SIG-M5 (cell line): ENCODE measurements around the gene FDXR.

ENCODE experiments used
- DNase-seq: peaks from one replicate; lab custom pipeline; 2025; lab: John Stamatoyannopoulos, UW

The FDXR gene

GRCh38 chr17:74898376-74898946, 25.7 kb upstream of the FDXR start:
- no peak for DNase-seq

DNA sequence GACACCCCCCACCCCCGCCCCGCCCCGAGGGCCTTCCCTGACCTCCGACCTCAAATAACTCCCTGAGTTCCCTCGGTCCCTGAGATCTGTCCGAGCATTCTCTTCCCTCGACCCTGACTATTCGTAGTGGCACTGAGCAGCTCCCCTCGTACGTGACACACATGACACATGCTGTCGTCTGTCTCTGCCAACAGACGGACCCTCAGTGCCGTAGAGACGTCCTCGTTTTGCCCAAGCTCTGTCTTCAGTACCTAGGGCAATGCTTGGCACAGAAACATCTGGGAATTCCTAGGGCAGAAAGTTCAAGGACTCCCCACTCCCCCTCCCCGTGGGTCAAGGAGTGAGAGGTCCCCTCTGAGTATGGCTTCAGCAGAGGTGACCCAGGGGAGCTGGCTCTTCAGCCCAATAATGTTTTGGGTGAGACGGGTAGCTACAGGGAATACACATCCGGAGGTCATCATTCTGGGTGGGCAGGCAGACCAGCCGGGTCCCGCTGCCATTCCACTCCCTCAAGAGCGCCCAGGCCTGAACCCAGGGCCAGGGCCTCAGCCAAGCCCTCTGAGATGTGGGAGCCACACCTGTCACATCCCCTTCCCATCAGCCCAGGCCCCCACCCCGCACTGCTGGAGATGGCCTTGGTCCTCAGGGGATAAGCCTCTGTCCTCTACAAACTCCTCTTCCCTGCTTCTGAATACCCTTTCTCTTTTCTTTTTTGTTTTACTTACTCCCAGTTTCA, 21.3 kb upstream of the FDXR start:
- no peak for DNase-seq

DNA sequence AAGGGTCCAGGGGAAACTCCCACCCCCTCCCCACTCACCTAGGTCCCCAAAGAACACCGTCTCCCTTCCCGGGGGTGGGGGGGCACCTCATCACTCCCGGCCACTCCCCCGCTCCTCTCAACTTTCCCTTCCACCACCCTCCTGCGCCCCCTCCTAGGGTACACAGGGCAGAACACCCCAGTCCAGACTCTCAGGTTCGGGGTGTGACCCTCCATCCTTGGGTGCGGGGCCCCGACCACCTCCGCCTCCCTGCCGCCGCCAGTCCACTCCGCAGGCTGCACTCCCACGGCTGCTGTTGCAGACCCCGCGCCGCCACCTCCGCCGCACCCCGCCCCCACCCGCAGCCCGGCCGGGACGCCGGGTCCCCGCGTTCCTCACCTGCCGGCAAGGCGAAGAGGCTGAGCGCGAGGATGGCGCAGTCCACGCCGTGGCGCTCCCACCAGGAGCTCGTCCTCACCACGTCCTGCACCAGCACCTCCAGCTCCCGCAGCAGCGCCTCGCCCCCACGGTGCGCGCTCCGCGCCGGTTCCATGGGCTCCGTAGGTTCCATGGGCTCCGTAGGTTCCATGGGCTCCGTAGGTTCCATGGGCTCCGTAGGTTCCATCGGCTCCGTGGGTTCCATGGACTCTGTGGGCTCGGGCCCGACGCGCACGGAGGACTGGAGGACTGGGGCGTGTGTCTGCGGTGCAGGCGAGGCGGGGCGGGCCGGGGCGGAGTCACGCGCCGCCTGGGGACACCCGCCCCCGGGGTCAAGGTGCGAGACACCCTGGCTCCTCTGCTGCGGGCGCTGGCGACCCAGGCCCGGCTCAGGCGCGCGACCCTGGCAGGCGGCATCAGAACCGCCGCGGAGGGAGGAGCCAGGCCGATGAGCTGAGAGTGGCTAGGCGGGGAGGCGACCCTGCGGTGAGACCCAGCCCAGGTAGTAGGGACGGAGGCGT, 20.4 kb upstream of the FDXR start, which contains the start of gene FADS6:
Gene FADS6, minus strand, starts transcription at position 660 of the 938 bp plus-strand sequence. Its CDS starts 38 bp downstream, at position 622.
- DNase-seq, result no peak

DNA sequence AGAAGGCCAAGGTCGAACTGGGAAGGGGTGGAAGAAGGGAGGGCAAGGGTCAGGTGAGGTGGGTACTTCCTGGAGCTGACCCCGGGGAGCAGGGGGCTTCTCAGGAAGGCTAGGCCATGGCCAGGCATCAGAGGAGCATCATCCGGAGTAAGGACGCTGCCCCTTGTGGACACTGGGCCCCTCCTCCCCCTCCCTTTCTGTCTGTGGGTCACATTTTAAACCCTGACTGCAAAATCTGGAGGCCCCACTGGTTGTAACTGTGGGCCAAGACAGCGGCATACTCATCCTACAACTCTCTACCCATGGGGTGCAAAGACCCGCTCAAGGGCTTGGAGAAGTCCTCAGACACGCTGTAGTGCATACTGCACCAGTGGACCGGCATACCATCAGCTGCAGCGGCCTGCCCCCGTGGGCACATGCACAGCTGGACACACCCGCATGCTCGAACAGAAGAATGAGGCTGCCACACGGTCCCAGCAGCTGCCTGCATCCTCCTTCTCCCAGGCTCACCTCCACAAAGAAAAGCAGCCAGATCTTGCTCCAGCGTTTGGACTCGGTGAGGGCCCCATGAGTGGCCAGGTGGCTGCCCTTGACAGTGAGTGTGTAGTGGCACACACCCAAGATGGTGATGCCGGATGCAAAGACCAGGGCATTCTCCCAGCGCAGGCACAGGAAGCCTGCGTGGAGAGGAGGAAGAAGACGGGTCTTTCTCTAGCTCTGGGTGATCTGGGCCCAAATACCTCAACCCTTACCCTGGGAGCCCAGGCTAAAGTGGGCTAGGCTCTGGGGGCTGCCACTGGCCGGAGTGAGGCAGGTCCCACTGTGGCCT, 19.4 kb upstream of the FDXR start:
- no peak for DNase-seq

DNA sequence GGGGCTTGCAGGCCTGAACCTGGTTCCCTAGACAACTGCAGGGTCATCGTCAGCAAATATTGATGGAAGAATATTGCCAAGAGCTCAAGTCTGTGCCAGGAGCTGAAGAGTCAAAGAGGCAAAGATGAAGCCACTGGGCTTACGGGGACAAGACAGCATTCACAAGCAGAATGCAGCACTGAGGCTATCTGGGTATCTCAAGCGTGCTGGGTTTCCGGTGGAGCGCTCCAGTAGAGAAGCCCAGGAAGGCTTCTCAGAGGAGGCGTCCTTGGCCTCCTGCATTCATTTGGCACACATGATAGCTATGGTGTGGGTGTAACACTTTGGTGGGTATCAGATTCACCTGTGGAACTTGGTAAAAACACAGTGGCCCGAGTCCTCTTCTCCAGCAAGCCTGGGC, 17.8 kb upstream of the FDXR start:
- DNase-seq, result no peak

- DNase-seq, result no peak
Measured at GRCh38 chr17:74888469-74888868, 15.7 kb upstream of the FDXR start.

GRCh38 chr17:74883241-74883745, 10.5 kb upstream of the FDXR start:
- DNase-seq, result no peak

DNA sequence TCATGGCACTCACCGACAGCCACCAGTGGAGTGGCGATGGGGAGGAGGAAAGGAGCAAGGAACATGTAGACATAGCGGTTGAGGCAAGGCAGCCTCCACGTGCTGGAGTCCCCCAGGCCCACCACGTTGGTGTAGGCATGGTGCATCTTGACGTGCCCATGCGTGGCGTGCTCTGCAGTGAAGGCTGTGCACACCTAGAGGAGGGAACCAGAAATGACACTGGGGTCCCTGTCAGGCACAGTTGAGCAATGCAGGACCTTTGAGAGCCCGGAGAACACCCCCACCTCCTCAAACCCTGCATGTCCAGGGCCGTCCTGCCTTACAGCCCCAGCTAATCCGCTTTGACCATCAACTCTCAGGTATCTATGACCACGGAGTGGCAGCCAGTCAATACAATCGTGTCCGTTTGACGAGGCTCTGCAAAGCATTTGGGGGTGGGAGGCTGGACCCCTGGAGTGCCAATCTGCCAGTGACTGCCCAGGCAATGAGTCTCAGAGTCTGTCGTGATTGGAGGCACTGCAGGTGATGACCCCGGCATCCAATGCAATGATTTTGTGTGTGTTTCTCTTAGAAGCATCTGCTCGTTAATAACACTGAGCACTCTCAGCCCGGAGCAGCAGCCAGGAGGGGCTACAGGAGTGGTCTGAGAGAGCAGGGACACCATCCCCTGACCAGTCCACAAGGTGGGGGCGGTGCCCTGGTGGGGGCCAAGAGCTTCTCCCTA, 9.9 kb upstream of the FDXR start:
- DNase-seq, result no peak

GRCh38 chr17:74881073-74881472, 8.3 kb upstream of the FDXR start:
- no peak for DNase-seq

- DNase-seq, result no peak
Measured at GRCh38 chr17:74879308-74879707, 6.5 kb upstream of the FDXR start.

DNA sequence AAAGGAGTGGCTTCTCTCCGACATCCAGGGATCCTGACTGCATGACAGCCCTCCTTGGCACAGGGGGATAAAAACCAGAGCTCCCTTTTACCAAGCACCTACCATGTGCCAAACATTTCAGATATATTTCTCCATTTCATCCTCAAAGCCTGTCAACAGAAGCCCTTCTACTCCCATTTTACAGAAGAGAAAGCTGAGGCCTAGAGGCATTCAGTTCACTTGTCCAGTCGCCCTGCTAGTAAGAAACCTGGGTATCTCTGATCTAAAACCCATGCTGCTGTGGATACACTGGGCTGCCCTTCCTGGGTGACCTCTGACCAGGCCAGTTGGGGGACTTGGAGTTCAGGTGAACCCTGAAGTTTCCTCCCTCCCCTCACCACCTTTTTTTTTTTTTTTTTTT, 5.9 kb upstream of the FDXR start:
- DNase-seq, result no peak

DNA sequence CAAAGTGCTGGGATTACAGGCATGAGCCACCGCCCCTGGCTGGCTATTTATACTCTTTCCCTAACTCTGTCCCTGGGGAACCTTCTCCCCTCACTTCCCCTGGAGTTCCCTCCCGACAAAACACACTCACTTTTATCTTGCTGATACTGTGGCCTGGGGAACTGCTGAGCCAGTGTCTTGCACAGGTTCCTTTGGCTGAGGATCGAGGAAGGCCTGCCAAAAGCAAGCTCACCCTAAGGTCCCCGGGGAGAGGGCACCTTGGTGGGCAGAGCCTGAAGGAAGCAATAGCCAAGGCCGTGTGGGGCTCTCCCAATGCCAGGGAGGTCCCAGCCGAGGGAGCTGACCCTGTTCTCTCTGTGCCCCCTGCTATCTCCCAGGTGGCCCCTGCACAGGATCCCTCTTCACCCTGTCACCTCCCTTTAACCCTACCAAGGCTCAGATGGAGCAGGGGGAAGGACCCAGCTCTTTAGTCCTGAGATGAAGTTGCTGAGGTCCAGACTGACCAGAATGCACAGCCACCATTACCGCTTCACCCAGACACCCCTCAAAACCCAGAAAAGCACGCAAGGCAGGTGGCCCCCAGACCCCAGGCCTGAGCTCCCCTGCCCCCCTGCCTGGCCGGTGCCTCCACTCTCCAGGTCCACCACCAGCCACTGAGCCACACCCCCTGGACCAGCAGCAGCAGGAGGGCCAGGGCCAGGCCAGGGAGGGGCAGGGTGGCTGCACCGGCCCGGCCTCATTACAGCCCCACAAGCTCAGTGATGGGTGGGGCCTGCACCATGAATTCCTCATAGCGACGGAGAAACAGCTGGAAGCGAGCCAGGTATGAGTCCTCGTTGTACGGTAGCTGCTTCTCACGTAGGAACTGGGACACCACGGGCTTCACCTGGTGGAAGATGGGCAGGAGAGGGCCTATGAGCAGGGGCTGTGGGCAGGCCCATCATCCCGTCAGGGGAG, 5.1 kb upstream of the FDXR start:
- DNase-seq, result no peak

GRCh38 chr17:74875977-74876593, 3.3 kb upstream of the FDXR start:
- DNase-seq, result no peak

DNA sequence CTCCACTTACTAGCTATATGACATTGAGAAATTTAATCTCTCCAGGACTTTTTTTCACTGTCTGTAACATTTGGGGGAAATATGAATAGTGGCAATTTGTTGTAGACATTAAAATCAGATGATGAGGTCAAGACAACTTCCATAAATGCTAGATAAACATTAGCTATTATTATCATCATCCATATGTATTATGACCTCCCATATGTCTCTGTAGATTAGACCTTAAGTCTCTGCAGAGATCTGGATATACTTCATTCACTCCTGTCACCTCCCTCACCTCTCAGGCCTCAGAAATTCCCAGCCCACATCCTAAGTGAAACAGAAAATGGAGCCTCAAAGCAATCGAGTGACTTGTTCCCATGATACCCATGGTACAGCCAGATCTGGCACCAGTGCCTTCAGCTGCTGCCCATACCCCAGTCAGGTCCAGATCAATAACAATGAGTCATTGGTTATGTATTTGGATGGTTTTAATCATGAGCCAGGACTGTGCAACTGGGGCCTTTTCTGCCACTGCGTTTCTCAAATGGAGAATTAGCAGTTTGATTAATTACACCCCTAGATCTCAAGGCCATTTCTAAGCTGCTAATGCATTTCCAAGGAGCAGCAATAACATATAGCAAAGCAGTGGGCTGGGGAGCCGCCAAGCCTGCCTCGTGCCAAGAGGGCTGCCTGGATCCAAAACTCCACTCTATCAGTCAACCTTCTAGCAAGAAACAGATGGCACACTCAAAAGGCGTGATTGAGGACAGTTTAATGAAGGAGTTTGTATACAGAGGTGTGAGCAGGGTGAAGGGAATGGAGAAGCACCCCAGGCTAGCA, 2.6 kb upstream of the FDXR start:
- DNase-seq, result no peak

- no peak for DNase-seq
Measured at GRCh38 chr17:74874615-74875037, 1.8 kb upstream of the FDXR start.

GRCh38 chr17:74873874-74874614, 1.2 kb upstream of the FDXR start:
- no peak for DNase-seq

GRCh38 chr17:74873037-74873873, 461 bp upstream of the FDXR start:
- peak; percentile 99 for DNase-seq
